T-helper 22 cell (primary cell): ENCODE measurements around the gene TWSG1.
"Not testable (repeated sequence)": the region's sequence is repeated elsewhere in the genome, so short reads cannot be mapped to it uniquely, and the experiment has no call there.

Source experiments
- DNase-seq: peaks from one replicate; pipeline ENCODE4 v3.0.0-alpha.2; 2020; ENCODE audit warnings: low read depth

Gene TWSG1

DNA sequence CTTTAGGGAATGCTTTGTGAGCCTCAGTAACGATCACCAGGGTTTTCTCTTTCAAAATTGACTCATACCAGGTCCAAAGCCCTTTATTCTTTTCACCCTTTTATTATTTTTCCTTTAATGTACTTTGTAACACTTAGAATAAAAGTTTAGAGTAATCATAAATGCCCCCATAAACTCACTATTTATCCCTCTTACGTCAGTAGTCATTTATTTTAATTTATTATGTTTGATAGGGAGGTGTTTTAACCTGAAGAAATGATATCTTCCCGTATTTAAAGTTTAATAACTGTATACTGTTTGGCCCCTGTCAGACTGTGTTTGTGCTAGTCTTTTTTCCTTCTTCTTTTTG, 1.1 kb downstream of the TWSG1 start:
- DNase-seq = no peak

DNA sequence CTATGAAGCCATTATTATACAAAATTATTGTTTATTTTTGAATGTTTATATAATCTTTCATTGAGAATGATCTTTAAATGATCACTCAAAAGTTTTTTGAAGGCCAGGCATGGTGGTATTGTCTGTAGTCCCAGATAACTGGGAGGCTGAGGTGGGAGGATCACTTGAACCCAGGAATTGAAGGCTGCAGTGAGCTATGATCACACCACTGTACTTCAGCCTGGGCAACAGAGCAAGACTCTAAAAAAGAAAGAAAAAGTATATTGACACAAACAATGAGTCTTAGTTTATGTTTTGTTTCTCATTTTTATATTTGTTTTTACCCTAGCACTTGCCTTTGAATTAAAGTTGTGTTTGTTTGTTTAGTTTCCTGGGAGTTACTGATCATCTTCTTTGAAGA, 2.3 kb downstream of the TWSG1 start:
- no peak for DNase-seq

- no peak for DNase-seq
These were observed 3.3 kb downstream of the TWSG1 start for GRCh38 chr18:9337873-9338272.

GRCh38 chr18:9340472-9340871, 5.9 kb downstream of the TWSG1 start:
- no peak for DNase-seq

DNA sequence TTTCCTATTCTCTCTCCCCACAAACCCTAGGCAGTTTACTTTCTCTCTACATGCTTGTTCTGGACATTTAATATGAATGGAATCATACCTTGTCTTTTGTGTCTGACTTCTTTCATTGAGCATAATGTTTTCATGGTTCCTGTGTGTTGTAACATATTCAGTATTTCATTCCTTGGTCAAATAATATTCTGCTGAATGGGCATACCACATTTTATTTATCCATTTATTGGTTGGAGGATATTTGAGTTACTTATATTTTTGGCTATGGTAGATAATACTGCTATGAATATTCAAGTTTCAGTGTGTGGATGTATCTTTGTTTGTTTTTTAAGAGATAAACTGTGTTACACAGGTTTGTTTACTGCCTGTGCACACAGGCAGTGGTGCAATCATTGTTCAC, 9.0 kb downstream of the TWSG1 start:
- DNase-seq = no peak

GRCh38 chr18:9346775-9347174, 12.2 kb downstream of the TWSG1 start:
- no peak for DNase-seq

DNA sequence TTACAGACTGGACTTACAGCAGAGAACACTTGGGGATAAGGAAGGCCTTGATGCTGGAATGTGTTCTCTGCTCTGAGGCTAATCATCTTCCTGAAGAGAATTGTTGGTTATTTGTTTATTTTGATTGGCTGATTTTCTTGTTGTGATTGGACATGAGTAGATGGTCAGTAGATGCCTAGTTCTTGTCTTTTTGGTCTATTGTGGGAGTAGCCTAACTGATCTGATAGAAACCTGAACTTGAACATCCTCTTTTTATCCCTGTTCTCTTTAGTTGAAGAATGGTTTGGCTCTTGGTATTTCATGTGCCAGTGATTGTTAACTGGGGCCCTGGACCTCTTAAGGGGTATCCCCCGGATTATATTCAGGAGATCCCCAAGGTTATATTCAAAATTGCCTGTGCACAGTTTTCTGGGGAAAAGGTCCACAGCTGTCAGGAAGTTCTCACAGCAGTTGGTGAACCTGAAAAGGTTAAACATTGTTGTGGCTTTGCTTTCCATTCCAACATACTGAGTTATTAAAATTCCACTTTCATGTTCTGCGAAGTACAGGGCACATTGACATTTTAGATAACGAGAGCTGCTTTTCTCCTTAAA, 13.6 kb downstream of the TWSG1 start:
- no peak for DNase-seq

- DNase-seq = no peak
These were observed 14.2 kb downstream of the TWSG1 start for GRCh38 chr18:9348766-9349165.

- DNase-seq = no peak
These were observed 19.0 kb downstream of the TWSG1 start for GRCh38 chr18:9353596-9353995.

GRCh38 chr18:9354256-9354655, 19.7 kb downstream of the TWSG1 start:
- no peak for DNase-seq

DNA sequence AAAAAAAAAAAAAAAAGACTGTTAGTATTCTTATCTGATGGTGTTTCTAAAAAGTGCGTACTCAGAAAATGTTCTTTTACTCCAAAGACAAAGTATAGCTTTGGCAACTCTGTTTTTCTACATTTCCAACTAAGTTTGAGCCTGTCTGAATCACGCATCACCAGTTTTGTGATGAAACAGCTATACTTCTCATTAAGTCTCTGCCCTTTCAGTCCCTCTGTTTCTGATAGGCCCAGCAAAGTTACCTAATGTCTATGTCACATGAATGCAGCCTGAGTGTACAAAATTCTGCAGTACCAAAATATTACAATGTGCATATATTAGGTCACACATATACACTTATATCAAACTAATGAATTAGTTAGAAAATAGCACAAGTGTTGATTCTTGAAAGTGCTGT, 22.4 kb downstream of the TWSG1 start:
- no peak for DNase-seq

GRCh38 chr18:9359796-9360195, 25.2 kb downstream of the TWSG1 start:
- no peak for DNase-seq

DNA sequence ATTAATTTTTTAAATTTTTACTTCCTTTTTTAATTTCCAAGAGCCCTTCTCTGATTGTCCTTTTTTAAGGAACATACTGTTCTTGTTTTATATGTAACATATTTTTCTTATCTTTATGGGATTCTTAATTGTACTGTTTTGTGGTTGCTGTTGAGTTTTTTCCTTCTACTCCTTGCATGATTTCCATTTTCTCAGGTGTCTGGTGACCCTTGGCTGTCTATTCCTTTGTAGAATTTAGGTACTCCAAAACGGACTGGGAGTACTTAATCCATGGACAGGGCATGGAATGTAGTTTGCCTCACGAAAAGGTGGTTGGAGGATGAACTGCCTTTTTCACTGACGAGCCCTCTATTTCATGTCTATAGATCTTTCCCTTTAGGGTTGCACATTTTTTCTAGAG, 26.6 kb downstream of the TWSG1 start:
- DNase-seq = no peak

GRCh38 chr18:9362869-9363268, 28.3 kb downstream of the TWSG1 start:
- no peak for DNase-seq

GRCh38 chr18:9364242-9364641, 29.7 kb downstream of the TWSG1 start:
- no peak for DNase-seq

DNA sequence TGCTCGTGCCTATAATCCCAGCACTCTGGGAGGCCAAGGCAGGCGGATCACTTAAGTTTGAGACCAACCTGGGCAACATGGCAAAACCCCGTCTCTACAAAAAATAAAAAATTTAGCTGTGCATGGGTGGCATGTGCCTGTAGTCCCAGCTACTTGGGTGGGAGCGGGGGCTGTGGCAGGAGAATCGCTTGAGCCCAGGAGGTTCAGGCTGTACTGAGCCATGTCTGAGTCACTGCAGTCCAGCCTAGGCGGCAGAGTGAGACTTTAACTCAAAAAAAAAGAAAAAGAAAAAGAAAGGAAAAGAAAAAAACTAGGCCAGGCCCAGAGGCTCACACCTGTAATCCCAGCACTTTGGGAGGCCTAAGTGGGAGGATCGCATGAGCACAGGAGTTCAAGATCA, 30.8 kb downstream of the TWSG1 start:
- no peak for DNase-seq

DNA sequence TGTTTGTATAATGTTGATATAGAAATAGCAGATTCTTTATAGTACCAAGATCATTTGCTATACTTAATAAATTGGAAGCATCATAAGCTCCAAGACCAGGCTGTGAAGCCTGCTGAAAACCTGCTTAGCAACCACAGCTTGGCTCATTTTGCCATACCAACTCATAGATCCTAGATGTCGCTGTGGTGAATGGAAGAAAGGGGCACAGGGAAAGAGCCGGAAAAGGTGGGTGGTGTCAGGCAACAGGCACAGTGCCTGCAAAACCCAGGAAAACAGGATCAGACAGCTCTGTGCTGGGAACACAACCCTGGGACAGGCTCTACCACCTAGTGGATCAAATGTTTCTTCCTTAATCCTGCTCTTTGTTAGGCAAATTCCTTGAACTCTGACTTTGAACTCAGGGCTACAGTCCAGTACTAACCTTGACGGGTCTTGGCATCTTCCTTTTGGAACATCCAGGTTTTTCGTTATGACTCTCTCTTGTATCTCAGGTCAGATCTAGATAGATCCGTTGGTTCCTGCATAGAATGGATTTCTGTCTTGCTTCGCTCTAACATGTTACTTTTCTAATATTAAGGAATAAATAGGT, 31.6 kb downstream of the TWSG1 start:
- DNase-seq = no peak

DNA sequence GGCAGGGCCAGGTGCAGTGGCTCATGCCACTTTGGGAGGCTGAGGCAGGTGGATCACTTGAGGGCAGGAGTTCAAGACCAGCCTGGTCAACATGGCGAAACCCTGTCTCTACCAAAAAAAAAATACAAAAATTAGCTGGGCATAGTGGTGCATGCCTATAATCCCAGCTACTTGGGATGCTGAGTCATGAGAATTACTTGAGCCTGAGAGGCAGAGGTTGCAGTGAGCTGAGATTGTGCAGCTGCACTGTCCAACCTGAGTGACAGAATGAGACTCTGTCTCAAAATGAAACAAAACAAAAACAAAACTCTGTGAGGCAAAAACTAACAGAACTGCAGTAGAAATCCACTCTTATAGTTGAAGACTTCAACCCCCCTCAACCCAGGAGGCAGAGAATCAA, 38.7 kb downstream of the TWSG1 start:
- not testable (repeated sequence) for DNase-seq

- DNase-seq = no peak
These were observed 44.5 kb downstream of the TWSG1 start for GRCh38 chr18:9379118-9379517.

DNA sequence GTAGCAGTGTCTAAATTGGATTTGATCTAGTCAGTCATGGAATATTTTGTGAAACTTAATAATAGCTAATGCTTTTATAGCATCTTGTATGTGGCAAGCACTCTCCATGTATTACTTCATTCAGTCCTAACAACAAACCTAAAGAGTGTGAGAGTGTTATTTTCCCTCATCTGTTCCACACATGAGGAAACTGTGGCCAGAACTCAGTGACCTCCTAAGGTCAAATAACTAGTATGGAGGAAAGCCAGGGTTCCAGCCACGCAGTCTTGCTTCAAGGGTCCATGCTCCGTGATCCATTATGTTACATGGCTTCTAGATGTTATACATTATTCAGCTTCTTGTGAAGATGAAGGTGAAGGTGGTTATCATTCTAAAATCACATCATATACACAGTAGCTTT, 45.5 kb downstream of the TWSG1 start:
- DNase-seq = no peak

DNA sequence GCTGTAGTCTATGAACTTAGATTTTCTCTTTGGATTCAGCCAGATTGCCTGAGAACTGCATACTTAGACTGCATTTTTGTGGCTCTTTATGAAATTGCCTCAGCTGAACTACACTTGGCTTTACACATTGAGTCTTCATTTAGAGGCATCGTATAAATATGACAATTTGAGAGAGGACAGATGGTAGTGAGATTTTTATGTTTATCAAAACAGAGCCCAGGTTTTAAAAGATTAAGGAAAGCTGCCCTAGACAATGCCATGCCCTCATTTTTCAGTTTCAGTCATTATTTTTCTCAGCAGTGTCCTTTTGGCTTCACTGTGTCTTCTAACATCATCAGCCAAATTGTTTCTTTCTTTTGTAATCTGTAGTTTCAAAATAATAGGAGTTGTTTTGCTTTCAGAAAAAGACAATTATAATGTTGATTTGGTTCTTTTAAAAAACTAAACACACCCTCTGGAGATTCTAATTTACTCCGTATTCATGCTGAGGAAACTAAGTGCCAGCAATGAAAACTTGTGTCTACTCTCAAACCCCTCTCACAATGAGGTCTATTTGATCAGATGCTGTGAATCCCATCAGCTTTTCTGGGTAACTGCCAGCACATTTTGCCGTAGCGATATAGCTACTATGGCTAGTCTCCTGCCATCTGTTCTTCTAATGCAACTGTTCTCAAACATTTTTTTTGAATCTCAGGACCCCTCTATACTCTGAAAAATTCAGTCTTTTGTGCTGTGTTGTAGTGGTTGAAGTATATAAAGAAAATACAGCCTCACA, 46.2 kb downstream of the TWSG1 start:
- no peak for DNase-seq

GRCh38 chr18:9386879-9387278, 52.3 kb downstream of the TWSG1 start:
- DNase-seq = no peak

DNA sequence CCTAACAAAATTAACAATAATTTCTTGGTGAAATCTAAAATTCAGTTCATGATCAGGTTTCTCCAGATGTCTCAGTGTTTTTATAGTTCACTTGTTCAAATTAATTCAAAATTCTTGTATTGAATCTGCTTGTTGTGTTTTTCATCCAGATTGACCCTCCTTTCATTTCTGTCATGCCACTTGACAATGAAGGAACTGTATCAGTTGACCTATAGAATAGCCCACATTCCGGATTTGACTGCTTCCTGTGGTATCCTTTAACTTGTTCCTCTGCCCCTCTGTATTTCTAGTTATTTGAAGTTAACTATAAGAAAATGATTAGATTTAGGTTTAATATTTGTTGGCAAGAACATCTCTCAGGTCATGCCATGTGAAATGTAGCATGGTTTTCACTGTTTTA, 53.3 kb downstream of the TWSG1 start:
- DNase-seq = no peak

DNA sequence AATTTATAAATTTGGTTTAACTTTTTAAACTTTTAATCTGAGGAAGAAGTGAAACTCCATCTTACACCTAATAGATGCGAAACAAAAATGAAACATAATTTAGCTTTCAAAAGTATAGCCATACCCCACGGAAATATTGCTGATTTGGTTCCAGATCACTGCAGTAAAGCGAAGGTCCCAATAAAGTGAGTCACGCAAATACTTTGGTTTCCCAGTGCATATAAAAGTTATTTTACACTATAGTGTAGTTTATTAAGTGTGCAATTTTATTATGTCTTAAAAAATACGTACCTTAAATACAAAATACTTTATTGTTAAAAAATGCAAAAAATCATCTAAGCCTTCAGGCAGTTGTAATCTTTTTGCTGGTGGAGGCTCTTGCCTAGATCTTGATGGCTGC, 55.1 kb downstream of the TWSG1 start:
- no peak for DNase-seq
